Measurements from ENCODE around the gene EYS.

- TF ChIP-seq FOXP2 (optimal IDR thresholded peaks at IDR 0.05; ENCODE audit: control extremely low read depth, extremely low read length, insufficient read depth) (no peak), EZH2 (IDR thresholded peaks at IDR 0.05) (no peak)
Observed at GRCh38 chr6:64145658-64146057, 1561.4 kb downstream of the EYS start.

Data from SK-N-MC (cell line).